Cerebellar cortex (tissue), 1 donor: ENCODE measurements around the gene PTPRG.

ENCODE experiments used
- DNase-seq: peaks from one replicate; pipeline ENCODE4 v3.0.0-alpha.2; 2015; ENCODE audit warnings: low spot score

The PTPRG gene

GRCh38 chr3:62276658-62277180, 715.3 kb downstream of the PTPRG start:
- DNase-seq, result no peak

DNA sequence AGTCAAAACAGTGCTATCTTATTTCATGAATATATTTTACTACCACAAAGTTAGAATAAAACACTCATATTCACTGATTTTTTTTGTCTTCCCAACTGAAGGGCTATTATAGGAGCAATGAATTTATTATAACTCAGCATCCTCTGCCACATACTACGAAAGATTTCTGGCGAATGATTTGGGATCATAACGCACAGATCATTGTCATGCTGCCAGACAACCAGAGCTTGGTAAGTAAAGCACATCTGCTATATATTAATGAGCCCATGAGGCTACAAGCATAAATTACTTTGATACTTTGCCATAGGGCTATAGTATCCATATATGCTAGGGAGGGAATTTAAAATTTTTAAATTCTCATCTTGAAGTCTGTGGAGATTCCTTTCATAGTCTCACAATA, 716.1 kb downstream of the PTPRG start:
- no peak for DNase-seq

DNA sequence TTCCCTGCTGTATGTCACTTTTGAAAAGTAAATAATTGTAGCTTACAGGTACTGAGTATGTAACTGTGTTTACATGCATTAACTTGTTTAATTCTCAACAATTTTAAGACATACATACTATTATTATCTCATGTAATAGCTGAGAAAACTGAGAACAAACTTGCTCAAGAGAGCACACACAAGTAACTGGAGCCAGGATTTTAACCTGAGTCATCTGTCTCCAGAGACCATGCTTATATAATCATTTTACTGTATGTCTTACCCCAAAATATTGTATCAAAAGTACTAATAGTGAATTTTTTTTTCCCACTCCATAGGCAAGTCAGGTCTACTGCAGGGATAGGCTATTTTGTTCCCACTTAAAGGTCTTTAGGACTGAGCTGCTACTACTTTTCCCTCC, 716.6 kb downstream of the PTPRG start:
- DNase-seq, result no peak

- DNase-seq, result no peak
These were observed 720.4 kb downstream of the PTPRG start for GRCh38 chr3:62281726-62282125.

GRCh38 chr3:62284442-62284841, 723.1 kb downstream of the PTPRG start:
- no peak for DNase-seq

GRCh38 chr3:62287392-62287927, 726.1 kb downstream of the PTPRG start:
- DNase-seq, result no peak

DNA sequence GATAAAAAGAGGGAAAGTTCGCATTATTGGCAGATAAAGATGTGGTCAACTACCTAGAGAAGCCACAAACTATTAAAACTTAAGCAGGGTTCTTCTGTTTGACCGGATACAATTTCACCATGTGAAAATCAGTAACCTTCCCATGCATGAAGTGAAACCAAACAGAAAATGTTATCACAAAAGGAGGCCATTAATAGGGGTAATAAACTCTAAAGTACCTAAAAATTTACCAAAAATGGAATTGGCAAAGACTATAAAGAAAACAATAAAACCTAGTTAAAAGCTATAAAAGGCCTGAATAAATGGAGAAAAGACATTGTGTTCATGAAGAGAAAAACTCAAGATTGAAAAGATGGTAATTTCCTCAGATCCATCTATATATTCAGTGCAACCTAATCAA, 728.6 kb downstream of the PTPRG start:
- DNase-seq, result no peak

- DNase-seq, result no peak
These were observed 731.8 kb downstream of the PTPRG start for GRCh38 chr3:62293051-62293780.

DNA sequence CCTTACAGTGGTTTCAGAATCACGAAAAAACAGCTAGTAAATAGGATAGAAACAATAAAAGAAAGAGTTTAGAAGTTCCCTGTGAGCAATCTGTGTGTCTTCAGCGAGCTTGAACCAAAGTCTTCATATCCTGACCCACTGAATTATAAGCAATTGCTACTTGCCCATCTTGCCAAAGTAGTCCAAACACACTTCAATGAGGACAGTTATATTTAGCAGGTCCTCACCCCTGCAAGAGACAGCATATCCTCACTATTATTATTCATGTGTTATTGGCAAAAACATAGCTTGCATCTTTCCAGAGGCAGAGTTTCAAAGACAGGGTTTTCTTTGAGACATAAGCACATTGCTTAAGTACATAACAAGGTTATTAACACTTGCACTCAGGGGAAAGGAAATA, 734.2 kb downstream of the PTPRG start:
- no peak for DNase-seq

DNA sequence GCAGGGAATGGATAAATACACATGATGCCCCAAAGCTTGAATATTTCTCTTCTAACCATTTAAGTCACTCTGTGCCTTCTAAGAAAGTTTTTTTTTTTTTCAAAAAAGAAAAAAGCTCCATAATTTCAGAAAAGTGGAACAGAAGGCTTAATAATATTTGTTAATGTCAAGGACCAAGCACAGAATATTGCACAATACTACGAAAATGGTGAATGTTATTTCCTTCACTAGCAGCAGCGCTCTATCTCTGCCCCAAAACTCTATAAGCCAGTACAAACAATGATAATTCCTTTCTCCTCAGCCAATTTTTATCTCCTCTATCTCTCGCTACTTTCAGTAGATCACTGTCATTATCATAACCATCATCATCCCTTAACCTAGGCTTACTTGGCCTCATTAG, 739.2 kb downstream of the PTPRG start:
- DNase-seq, result no peak

GRCh38 chr3:62312201-62312600, 750.8 kb downstream of the PTPRG start:
- no peak for DNase-seq

DNA sequence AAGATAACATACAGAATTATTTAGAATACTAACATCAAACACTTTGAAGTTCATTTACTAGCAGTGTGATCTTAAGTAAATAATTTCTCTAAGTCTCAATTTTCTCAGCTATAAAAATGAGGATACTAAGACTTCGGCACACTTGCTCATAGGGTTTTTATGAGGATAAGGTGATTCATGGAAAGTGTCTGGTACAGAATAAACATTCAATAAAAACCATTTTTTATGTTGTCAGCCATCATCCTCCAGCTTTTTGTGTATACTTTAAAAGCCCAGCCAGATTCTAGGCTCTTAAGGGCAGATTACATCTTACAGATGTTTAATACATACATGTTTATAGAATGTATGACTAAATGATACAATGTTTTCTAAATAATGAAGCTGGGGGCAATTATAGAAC, 755.2 kb downstream of the PTPRG start:
- DNase-seq, result no peak

DNA sequence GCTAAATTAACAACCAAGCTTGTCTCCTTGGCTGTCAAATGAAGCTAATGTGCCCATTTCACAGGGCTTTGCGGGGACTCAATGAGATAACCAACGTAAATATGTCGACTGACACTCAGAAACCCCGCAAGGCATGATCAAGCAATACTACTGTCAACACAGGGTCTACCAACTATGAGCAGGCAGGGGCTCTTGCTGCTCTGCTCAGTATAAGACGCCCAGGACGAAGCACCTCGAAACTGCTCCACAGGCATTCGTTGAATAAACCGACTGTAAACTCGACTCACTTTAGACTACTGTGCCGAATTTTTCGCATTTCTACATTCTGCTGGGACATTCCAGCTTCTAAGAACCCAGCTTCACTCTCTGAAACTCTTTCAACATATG, 757.0 kb downstream of the PTPRG start:
- no peak for DNase-seq

DNA sequence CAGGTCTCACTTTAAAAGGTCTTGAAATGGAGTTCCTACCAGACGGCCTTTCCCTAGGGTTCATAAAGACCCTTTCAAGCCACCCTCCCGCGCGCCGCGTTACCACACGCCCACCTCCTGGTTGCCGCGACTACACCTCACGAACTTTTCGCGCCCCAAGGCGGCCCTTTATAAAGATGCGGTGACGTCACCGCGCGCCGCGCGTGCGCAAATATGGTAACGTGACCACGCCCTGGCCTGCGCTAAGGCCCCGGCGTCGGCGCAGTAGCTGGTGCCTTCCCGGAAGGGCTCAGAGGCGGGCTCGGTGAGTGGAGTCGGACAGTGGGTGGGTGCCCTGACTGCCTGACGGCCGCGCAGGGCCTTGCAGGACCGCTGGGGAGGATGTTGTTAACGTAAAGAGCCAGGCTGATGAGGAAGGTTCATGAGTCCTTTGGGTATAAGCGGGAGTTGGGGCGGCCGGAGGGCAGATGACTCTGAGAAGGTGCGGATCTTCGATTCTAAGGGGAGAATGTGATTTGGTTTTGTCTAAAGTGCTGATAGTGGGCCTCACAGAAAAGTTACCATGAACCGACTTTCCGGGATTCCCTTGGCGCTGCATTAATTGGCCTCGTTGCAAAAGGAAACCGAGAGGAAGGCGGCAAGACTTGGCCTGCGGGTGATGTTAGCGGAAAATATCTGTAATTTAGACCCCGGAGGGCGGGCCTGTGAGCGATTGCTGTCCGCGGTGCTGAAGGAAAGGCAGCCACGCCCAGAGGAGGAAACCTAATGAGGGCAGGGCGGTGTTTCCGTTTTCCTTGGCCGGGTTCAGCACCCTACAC, 757.6 kb downstream of the PTPRG start:
- DNase-seq, result peak; percentile 86

DNA sequence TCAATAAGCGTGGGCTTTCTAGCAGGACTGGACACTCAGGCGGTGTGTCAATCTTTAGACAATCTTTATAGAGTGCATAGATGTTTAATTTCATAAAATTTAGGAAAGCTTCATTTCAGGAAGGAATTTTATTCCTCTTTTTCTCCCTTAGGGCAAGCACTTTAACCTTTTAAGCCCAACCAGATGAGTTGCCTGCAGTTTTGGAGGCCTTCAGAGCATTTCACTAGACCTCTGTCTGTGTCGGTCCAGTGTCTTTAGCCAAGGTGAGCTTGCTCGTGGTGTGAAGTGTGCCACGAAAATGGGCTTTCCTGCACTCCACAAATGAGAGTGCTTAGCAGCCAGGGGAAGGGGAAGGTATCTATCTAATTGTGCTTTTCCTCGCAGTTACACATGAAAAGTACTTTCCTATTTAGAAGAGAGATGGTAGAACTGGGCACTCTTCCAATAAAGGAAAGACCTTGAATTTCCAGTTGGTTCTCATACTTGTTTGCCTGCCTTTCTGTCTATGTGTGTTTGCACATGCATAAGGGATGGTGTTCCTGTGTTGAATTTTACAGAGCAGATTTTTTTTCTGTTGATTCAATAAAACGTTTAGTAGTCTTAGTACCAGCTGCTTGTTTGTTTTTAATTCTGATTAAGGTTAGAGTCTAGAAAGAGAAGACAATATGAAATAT, 758.3 kb downstream of the PTPRG start:
- DNase-seq, result peak; percentile 16

GRCh38 chr3:62323241-62323640, 761.9 kb downstream of the PTPRG start:
- no peak for DNase-seq

DNA sequence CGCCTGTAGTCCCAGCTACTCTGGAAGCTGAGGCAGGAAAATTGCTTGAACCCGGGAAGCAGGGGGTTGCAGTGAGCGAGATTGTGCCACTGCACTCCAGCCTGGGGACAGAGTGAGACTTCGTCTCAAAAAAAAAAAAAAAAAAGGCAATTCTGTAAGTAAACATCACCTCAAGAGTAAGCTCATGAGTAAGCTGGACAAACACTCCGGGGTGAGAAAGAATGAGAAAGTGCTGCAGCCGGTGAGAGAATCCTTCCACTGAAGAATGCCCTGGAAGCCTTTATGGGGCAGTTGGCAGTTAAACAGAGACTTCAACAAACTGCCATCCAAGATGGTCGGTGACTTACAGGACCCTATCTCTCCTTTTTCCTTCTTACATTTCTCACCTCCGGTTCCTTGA, 764.5 kb downstream of the PTPRG start:
- no peak for DNase-seq

GRCh38 chr3:62329971-62330370, 768.6 kb downstream of the PTPRG start:
- peak; percentile 62 for DNase-seq

DNA sequence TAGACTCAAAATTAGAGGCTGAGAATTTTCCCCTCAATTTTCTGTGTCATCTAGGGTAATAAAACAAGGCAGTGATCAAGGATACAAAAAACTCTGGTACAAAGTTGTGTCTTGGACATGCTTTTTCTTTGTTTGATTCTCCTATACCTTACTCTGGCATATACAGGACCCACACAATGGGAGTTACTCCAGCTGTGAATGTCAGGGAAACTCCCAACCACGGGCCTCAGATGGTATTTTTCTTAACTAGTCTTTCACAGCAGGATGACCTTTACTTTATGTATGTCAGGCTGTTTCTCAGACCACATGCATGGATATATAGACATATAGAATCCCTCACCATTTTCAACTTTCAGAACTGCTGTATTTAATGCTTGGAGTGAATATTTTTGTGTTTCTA, 770.6 kb downstream of the PTPRG start:
- no peak for DNase-seq

DNA sequence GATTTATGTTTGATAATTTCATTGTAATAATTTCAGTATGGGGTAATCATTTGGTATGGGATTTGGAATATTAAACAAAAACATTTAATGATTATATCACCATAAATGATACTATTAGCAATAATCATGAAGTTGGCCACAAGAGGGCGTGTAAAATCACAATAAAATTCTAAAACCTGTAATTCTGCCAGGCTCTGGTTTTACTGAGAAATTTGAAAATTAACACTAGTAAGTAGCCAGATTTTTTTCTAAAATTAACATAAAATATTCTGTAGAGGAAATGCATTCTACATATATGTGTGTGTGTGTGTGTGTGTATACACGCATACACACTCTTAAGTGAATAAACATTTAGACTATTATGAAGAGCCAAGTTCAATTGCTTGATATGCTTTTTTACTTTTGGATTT, 771.5 kb downstream of the PTPRG start:
- peak; percentile 42 for DNase-seq

- DNase-seq, result no peak
These were observed 773.8 kb downstream of the PTPRG start for GRCh38 chr3:62335196-62335595.

GRCh38 chr3:62343755-62344154, 782.4 kb downstream of the PTPRG start:
- no peak for DNase-seq
